A673 (cell line): ENCODE results near the gene PRRG4.
"Not testable (repeated sequence)": the region's sequence is repeated elsewhere in the genome, so short reads cannot be mapped to it uniquely, and the experiment has no call there.

Experiments used
- CTCF ChIP-seq: fragments of 300-800, 200-600 bp; sonication (generic); conservative IDR thresholded peaks from 2 replicates; pipeline ENCODE4 v1.5.1; 2017; ENCODE audit warnings: low read depth, mild to moderate bottlenecking, antibody characterized with exemption, low read length, moderate library complexity, mixed read lengths
- EZH2 ChIP-seq: fragments of 200-600 bp; sonication (generic); IDR thresholded peaks from 2 replicates; pipeline ENCODE4 v1.6.1; 2017; ENCODE audit warnings: borderline replicate concordance, low read depth, mild to moderate bottlenecking, mixed read lengths, antibody characterized with exemption, low read length; ENCODE audit not compliant: poor library complexity, severe bottlenecking

DNA sequence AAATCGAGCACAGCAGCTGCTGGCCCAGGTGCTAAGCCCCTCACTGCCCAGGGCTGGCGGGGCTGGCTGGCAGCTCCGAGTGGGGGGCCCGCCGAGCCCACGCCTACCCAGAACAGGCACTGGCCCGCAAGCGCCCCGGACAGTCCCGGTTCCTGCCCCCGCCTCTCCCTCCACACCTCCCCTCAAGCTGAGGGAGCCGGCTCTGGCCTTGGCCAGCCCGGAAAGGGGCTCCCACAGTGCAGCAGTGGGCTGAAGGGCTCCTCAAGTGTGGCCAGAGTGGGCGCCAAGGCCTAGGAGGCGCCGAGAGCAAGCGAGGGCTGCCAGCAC is 58.6 kb downstream of the PRRG4 start:
- TF ChIP-seq CTCF, EZH2: not testable (repeated sequence)
